Breast epithelium (tissue), 4 donors: Measurements from ENCODE around the gene ZNF497. TPM values are rescaled to one million over a fixed set of nuclear protein-coding genes. Genes with fewer than 3 reads are reported as not detected.

Experiments used
- DNase-seq, 2 donors: peaks; one replicate each; pipeline ENCODE4 v3.0.0-alpha.2; 2019; ENCODE audit warnings: low spot score in 2 of 2
- H3K27ac ChIP-seq, 2 donors: fragments of 200-600 bp; sonication (generic) in 1 of 2; one replicate each; pipeline ENCODE4 v1.5.1; 2016 to 2019; ENCODE audit warnings: mild to moderate bottlenecking in 1 of 2
- H3K27me3 ChIP-seq, 2 donors: fragments of 200-600 bp; sonication (generic) in 1 of 2; one replicate each; pipeline versions ENCODE4 v1.5.1 to v1.6.0; 2017 to 2019; ENCODE audit warnings: control low read depth in 1 of 2, mild to moderate bottlenecking in 1 of 2
- H3K36me3 ChIP-seq: fragments of 200-600 bp; one replicate; pipeline ENCODE4 v1.5.1; 2019
- H3K4me1 ChIP-seq, 2 donors: fragments of 200-600 bp; sonication (generic); one replicate each; pipeline ENCODE4 v1.5.1; 2016 to 2019; ENCODE audit warnings: control low read depth in 1 of 2
- H3K4me3 ChIP-seq, 3 donors: fragments of 200-600 bp; sonication (generic); 1 replicate in 2 of 3; 2 replicates in 1 of 3; pipeline ENCODE4 v1.5.1; 2016 to 2019; ENCODE audit warnings: mild to moderate bottlenecking in 3 of 3, moderate library complexity in 2 of 3
- H3K9me3 ChIP-seq, 2 donors: fragments of 200-600 bp; sonication (generic) in 1 of 2; one replicate each; pipeline ENCODE4 v1.5.1; 2016 to 2019; ENCODE audit warnings: control low read depth in 1 of 2
- CTCF ChIP-seq, 3 donors: fragments of 450-650 bp; IDR thresholded peaks; one replicate each; pipeline ENCODE4 v1.5.1; 2016 to 2017; ENCODE audit warnings: antibody characterized with exemption in 3 of 3, mild to moderate bottlenecking in 3 of 3, moderate library complexity in 3 of 3
- POLR2A ChIP-seq: fragments of 450-650 bp; IDR thresholded peaks from one replicate; pipeline ENCODE4 v1.6.1; 2016; ENCODE audit warnings: antibody characterized with exemption, mild to moderate bottlenecking, moderate library complexity
- POLR2AphosphoS5 ChIP-seq, 3 donors: sonication (generic); formaldehyde crosslinking; IDR thresholded peaks; one replicate each; pipeline ENCODE4 v1.6.1; 2017; ENCODE audit warnings: antibody characterized with exemption in 3 of 3
- intact Hi-C: fragments of 100-400 bp; cut with DNase I; formaldehyde crosslinking; loops from one replicate; pipeline ENCODE4 v1.15.1; 2023; ENCODE audit warnings: low total_unique reads
- total RNA-seq, 3 donors: library from RNA; depleted of rRNA; stranded (reverse); fragments of >200 nt; gene quantifications; one replicate each; pipeline ENCODE4 v1.1.0, GENCODE V29; 2016

Gene ZNF497
- total RNA-seq, 3 donors from 2014 or later, result 0.80 to 5.3 (median 3.6) TPM

- peak in 1 of 2 donors; percentile 39 for DNase-seq
- no peaks in the 10 kb centered on the region for H3K27me3 ChIP-seq
- H3K9me3 ChIP-seq, result no peaks in the 10 kb centered on the region
- no peaks in the 10 kb centered on the region for H3K4me1 ChIP-seq
- H3K36me3 ChIP-seq, result peaks cover 7% of the 10 kb centered on the region
- intact Hi-C loops, result no loop called here
- no peak overlapping the region for H3K27ac ChIP-seq
- TF ChIP-seq POLR2A (no peak), CTCF (IDR thresholded peaks at IDR 0.05) (no peak), POLR2AphosphoS5 (IDR thresholded peaks at IDR 0.05) (no peak)
- H3K4me3 ChIP-seq, result no peak overlapping the region
Observed at GRCh38 chr19:58319241-58319640, 43.3 kb downstream of the ZNF497 start.

DNA sequence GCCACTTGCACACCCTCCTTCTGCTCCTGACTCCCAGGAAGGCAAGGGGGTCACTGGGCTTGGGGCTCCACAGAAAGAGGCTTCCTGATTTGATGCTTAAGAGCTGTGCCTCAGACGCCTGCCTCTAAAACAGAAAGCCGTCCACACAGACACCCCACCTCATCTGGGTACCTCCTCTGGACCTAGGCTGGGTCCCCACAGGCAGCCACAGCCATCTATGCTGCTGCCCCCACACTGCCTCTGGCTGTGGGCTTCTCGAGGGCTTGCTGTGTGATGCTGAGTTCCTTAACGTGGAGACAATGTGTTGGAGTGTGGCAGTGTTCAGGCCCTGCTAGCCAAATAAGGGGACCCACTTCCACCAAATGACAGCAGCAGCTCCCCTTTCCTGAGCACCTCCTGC lies 44.3 kb downstream of the ZNF497 start:
- H3K4me1 ChIP-seq, result no peaks in the 10 kb centered on the region
- H3K36me3 ChIP-seq, result peaks cover 7% of the 10 kb centered on the region
- H3K4me3 ChIP-seq, result no peak overlapping the region
- intact Hi-C loops, result no loop called here
- no peaks in the 10 kb centered on the region for H3K9me3 ChIP-seq
- no peak for TF ChIP-seq POLR2A
- TF ChIP-seq POLR2AphosphoS5 (IDR thresholded peaks at IDR 0.05), result no peak
- TF ChIP-seq CTCF (IDR thresholded peaks at IDR 0.05), result no peak
- H3K27me3 ChIP-seq, result no peaks in the 10 kb centered on the region
- DNase-seq, result no peak
- H3K27ac ChIP-seq, result no peak overlapping the region

- no peak for TF ChIP-seq POLR2AphosphoS5 (IDR thresholded peaks at IDR 0.05)
- no peak for TF ChIP-seq CTCF (IDR thresholded peaks at IDR 0.05)
- TF ChIP-seq POLR2A, result no peak
- Histone ChIP-seq H3K27me3 (no peaks in the 10 kb centered on the region), H3K4me3 (no peak overlapping the region), H3K36me3 (peaks cover 7% of the 10 kb centered on the region), H3K27ac (no peak overlapping the region), H3K9me3 (no peaks in the 10 kb centered on the region), H3K4me1 (no peaks in the 10 kb centered on the region)
- intact Hi-C loops, result no loop called here
- no peak for DNase-seq
Observed at GRCh38 chr19:58317476-58318072, 45.0 kb downstream of the ZNF497 start.

DNA sequence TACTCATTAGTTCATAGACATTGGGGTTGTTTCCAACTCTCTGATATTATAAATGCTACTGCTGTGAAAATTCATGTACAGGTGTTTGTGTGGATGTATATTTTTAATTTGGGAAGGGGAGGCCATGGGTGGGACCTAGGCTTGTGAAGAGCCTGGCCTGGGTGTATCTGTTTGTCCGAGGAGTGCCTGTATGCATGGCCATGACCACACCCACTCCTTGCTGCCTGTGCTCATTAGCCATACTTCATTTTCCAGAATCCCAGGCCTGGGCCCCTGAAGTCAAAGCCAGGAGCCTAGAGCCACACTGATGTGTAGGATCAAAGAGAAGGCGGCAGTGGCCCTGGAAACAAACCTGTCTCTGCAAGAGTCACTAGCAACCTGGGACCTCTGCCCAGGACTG lies 47.0 kb downstream of the ZNF497 start:
- peaks cover 7% of the 10 kb centered on the region for H3K36me3 ChIP-seq

More for the DNA sequence above, 47.0 kb downstream of the ZNF497 start:
- Histone ChIP-seq H3K4me3 (no peak overlapping the region), H3K27ac (no peak overlapping the region), H3K4me1 (no peaks in the 10 kb centered on the region), H3K27me3 (no peaks in the 10 kb centered on the region), H3K9me3 (no peaks in the 10 kb centered on the region)
- no peak for TF ChIP-seq POLR2AphosphoS5 (IDR thresholded peaks at IDR 0.05)
- TF ChIP-seq CTCF (IDR thresholded peaks at IDR 0.05), result no peak
- no peak for TF ChIP-seq POLR2A
- intact Hi-C loops, result no loop called here
- no peak for DNase-seq
